GM18861 (cell line): ENCODE results near the gene PRMT6.
"Not testable (repeated sequence)": the region's sequence is repeated elsewhere in the genome, so short reads cannot be mapped to it uniquely, and the experiment has no call there.

Experiments used
- ATAC-seq: cut with Tn5 transposase; IDR thresholded peaks from one replicate; pipeline ENCODE4 v1.9.1; 2021; ENCODE audit not compliant: unreplicated experiment

The PRMT6 gene

DNA sequence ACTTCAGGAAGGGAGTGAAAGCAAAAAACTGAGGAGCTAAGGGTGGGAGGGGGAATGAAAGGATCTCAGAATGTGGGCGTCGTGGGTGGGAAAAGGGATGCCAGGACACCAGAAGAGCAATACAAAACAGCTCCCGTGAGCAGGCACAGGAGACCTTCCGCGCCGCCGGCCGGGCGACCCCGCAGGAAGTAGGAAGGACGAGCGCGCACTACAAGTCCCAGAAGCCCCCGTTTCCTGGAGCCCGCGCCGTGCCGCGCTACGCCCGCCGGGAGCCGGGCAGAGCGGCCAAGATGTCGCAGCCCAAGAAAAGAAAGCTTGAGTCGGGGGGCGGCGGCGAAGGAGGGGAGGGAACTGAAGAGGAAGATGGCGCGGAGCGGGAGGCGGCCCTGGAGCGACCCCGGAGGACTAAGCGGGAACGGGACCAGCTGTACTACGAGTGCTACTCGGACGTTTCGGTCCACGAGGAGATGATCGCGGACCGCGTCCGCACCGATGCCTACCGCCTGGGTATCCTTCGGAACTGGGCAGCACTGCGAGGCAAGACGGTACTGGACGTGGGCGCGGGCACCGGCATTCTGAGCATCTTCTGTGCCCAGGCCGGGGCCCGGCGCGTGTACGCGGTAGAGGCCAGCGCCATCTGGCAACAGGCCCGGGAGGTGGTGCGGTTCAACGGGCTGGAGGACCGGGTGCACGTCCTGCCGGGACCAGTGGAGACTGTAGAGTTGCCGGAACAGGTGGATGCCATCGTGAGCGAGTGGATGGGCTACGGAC, at the start of gene PRMT6:
Gene PRMT6 (plus strand): TSS at position 249 of the 771 bp plus-strand sequence. CDS start 42 bp downstream, at position 291.
- peak; percentile 94 for ATAC-seq

DNA sequence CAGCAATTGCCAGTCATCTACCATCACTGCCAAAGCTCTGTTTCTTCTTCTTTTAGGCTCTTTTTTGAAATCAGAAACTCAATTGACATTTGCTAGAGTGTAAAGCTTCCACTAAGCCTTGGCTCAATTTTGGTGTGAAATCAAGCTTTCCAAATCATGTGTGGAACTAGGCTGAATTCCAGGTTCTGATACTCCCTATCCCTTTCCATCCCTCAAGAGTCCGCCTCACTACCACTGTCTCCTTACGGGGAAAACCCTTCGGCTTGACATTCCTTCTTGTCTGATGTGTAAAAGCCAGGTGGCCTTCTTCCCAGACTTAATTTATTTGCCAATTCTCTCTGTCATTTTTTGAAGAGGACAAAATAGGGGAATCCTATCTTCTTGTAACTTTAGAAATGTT, 47.2 kb upstream of the PRMT6 start:
- ATAC-seq = no peak

GRCh38 chr1:107010582-107010981, 45.9 kb upstream of the PRMT6 start:
- no peak for ATAC-seq

DNA sequence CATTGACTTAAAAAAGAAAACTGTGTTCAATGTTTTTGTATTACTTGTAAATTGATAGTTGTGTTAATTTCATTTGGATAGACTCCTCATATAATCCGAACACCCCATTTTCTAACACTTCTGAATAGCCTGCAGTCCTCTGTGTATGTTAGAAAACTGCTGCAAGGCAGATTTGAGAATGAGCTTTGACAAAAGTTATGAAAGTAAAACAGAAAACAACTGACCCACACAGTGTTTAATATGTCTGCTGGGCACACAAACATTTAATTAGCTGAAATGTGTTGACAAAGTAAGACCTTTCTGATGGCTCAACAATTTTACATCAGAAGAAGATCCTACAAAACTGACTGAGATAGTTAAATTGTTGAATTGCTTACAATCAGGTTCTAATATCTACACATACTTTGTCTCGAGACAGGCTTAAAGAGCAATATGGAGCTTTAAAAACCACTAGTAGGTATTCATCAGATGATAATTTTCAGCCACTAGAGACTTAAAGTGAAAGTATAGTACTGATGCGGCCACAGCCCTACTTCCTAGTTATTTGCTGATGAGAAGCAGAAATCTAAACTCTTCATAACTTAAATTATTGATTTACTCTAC, 40.0 kb upstream of the PRMT6 start:
- ATAC-seq = peak; percentile 90

DNA sequence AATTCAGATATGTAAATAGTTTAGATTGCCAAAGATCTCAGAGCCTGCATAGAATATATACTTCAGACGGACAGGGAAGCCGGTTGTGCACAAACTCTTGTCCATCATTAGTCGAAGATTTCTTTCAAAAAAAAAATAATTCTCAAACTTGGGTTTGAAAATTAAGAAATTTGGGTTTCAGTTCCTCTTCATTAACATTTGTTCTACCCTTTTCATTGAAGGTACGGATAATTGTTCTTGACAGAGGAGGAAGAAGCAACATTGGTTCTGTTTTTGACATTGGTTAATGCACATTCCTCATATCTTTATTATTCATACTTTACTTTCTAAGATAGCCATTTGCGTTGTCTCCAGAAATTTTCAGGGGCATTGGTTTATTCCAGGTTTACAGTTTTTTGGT, 38.0 kb upstream of the PRMT6 start:
- ATAC-seq = no peak

GRCh38 chr1:107019166-107019565, 37.3 kb upstream of the PRMT6 start:
- ATAC-seq = no peak

DNA sequence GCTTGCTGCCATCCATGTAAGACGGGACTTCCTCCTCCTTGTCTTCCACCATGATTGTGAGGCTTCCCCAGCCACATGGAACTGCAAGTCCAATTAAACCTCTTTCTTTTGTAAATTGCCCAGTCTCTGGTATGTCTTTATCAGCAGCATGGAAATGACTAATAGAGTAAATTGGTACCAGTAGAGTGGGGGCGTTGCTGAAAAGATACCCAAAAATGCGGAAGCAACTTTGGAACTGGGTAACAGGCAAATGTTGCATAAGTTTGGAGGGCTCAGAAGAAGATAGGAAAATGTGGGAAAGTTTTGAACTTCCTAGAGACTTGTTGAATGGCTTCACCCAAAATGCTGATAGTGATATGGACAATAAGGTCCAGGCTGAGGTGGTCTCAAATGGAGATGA, 17.6 kb upstream of the PRMT6 start:
- not testable (repeated sequence) for ATAC-seq

- ATAC-seq = not testable (repeated sequence)
These were observed 11.9 kb upstream of the PRMT6 start for GRCh38 chr1:107044310-107045220.

DNA sequence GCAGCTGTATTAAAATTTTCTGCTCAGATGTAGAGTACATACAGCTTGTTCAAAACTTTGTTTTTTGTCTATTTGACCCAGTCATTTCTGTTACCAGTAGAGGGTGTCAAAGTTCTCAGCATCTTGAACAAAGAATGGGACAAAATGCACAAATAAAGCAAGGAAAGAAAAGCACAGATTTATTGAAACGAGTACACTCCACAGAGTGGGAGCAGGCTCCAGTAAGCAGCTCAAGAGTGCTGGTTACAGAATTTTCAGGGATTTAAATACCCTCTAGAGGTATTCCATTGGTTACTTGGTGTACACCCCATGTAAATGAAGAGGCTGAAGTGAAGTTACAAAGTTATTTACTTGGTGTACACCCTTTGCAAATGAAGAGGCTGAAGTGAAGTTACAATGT, 8.9 kb upstream of the PRMT6 start:
- no peak for ATAC-seq

GRCh38 chr1:107048241-107048640, 8.2 kb upstream of the PRMT6 start:
- no peak for ATAC-seq

GRCh38 chr1:107051266-107051665, 5.2 kb upstream of the PRMT6 start:
- no peak for ATAC-seq

DNA sequence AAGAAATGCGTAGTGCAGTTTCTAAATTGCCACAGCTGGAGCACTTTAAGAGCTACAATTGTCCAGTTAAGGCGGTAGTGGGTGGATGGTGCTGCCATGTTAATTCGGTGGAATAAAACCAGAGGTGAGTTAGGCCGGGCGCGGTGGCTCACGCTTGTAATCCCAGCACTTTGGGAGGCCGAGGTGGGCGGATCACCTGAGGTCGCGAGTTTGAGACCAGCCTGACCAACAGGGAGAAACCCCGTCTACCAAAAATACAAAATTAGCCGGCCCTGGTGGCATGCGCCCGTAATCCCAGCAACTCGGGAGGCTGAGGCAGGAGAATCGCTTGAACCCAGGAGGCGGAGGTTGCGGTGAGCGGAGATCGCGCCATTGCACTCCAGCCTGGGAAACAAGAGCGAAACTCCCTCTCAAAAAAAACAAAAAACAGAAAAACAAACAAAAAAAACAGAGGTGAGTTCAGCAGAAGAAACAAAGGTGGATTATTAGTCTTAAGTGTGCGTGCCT, 502 bp upstream of the PRMT6 start:
- not testable (repeated sequence) for ATAC-seq

DNA sequence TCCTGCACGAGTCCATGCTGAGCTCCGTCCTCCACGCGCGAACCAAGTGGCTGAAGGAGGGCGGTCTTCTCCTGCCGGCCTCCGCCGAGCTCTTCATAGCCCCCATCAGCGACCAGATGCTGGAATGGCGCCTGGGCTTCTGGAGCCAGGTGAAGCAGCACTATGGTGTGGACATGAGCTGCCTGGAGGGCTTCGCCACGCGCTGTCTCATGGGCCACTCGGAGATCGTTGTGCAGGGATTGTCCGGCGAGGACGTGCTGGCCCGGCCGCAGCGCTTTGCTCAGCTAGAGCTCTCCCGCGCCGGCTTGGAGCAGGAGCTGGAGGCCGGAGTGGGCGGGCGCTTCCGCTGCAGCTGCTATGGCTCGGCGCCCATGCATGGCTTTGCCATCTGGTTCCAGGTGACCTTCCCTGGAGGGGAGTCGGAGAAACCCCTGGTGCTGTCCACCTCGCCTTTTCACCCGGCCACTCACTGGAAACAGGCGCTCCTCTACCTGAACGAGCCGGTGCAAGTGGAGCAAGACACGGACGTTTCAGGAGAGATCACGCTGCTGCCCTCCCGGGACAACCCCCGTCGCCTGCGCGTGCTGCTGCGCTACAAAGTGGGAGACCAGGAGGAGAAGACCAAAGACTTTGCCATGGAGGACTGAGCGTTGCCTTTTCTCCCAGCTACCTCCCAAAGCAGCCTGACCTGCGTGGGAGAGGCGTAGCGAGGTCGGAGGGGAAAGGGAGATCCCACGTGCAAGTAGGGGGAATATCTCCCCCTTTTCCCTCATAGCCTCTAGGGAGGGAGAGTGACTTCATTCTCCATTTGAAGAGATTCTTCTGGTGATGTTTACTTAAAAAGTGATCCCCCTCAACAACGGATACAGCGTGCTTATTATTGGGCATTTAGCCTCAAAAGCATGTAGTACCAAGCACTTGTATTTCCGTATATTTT, 991 bp downstream of the PRMT6 start:
- peak; percentile 53 for ATAC-seq

DNA sequence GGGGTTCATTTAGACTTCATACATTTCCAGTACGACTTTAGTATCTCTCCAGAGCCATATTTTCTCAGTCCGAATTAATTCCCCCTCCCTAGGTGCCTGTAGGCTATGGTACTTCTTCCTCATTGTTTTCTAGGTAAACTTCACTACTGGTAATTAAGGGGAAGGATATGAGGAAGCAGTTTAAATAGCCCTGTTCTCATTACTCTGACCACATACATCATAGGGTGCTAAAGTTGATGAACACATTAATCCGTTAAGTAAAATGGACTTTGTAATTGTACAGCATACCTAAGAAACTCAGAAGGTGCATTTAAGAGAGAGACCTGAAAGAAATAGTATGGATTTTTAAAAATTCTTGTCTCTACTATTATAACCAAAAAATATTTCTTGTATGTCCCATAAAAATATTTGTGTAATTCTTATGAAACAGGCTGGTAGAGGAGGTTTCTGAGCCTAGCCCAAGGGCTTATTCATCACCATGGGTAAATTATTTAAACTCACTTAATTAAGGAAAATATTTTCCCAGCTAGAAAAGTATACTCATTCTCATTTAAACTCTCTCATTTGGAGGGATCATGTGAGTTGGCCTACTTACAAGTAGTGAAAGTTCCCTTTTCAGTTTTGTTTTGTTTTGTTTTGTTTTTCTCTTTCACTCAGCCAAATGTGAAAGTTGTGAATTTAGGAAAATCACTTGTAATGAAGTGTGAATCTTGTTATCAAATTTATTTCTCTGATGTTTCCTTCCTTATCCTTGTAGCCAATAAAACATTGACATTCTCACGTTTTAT, 2.0 kb downstream of the PRMT6 start:
- no peak for ATAC-seq

DNA sequence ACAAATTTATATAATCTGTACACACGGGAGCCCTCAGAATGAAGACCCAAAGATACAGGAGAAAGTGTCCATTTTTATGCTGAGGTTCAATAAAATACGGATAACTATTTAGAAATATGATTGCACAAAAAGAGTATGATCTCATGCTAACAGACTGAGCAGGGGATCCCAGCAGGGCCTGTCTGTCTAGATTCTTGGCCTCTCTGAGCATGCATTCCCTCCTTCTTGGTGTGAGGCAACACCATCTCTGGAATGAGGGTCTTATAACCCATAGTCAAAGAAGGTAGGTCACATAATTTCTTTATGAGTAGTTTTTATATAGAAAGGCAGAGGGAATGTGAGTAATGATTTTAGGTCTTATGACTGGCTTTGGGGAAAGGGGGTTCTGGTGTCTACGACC, 5.4 kb downstream of the PRMT6 start:
- no peak for ATAC-seq

GRCh38 chr1:107073493-107073892, 17.0 kb downstream of the PRMT6 start:
- ATAC-seq = no peak

GRCh38 chr1:107076841-107077240, 20.4 kb downstream of the PRMT6 start:
- no peak for ATAC-seq

GRCh38 chr1:107079249-107079648, 22.8 kb downstream of the PRMT6 start:
- ATAC-seq = no peak

DNA sequence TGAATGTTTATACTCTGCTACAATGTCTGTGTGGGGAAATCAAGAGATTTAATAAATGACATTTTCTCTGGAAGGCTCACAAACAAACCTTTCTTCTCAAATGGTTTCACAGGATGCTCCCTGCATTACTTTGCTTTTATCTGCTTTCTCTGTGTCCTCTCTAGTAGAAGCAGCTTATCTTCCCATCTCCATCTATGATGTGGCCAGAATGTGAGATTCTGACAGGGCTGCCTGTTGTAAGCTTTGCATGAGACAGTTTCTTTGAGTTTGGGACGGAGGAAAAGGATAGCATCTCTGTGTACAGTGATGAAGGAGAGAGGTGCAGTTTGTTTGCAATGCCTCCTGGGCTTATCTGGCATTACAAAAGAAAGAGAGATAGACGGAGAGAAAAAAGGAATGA, 24.6 kb downstream of the PRMT6 start:
- no peak for ATAC-seq

GRCh38 chr1:107091418-107091817, 34.9 kb downstream of the PRMT6 start:
- no peak for ATAC-seq
